OCI-LY1 (cell line): ENCODE data around the gene CSMD2.

Source experiments
- H2AFZ ChIP-seq: fragments of 200-600 bp; sonication (generic), shearing (Covaris generic); 2 replicates; pipeline ENCODE4 v1.6.0; 2014; ENCODE audit warnings: antibody characterized with exemption, mild to moderate bottlenecking, low read length
- H3F3A ChIP-seq: fragments of 200-600 bp; sonication (generic), shearing (Covaris generic); 2 replicates; pipeline ENCODE4 v1.6.0; 2014; ENCODE audit warnings: mild to moderate bottlenecking, antibody characterized with exemption, low read length, moderate library complexity; ENCODE audit not compliant: insufficient read depth
- H3K27ac ChIP-seq: fragments of 200-600 bp; sonication (generic); 2 replicates; pipeline ENCODE4 v1.5.1; 2014; ENCODE audit warnings: low read length, mixed run types, mild to moderate bottlenecking, low read depth; ENCODE audit not compliant: poor library complexity, severe bottlenecking
- H3K27me3 ChIP-seq: fragments of 200-600 bp; sonication (generic); 2 replicates; pipeline ENCODE4 v1.6.0; 2014; ENCODE audit warnings: antibody characterized with exemption, mild to moderate bottlenecking, low read length, moderate library complexity; ENCODE audit not compliant: insufficient read depth
- H3K36me3 ChIP-seq: fragments of 200-600 bp; sonication (generic); 2 replicates; pipeline ENCODE4 v1.6.1; 2014; ENCODE audit warnings: mild to moderate bottlenecking, antibody characterized with exemption, low read length, moderate library complexity, mixed read lengths; ENCODE audit not compliant: insufficient read depth
- H3K4me1 ChIP-seq: fragments of 200-600 bp; sonication (generic); 2 replicates; pipeline ENCODE4 v1.5.1; 2014; ENCODE audit warnings: mild to moderate bottlenecking, low read length, moderate library complexity; ENCODE audit not compliant: insufficient read depth, severe bottlenecking
- H3K4me2 ChIP-seq: fragments of 200-600 bp; sonication (generic), shearing (Covaris generic); 2 replicates; pipeline ENCODE4 v1.6.1; 2014; ENCODE audit warnings: low read length
- H3K4me3 ChIP-seq: fragments of 200-600 bp; sonication (generic); 2 replicates; pipeline ENCODE4 v1.5.1; 2014; ENCODE audit warnings: low read length, low read depth, mild to moderate bottlenecking, mixed read lengths; ENCODE audit not compliant: poor library complexity, severe bottlenecking
- H3K79me2 ChIP-seq: fragments of 200-600 bp; shearing (Covaris generic); 2 replicates; pipeline ENCODE4 v1.6.1; 2016; ENCODE audit warnings: mixed run types, low read length, mixed read lengths; ENCODE audit not compliant: insufficient read depth
- H3K9ac ChIP-seq: fragments of 200-600 bp; sonication (generic), shearing (Covaris generic); 2 replicates; pipeline ENCODE4 v1.6.1; 2014; ENCODE audit warnings: mild to moderate bottlenecking, low read length, mixed read lengths
- H3K9me2 ChIP-seq: fragments of 200-600 bp; sonication (generic), shearing (Covaris generic); 2 replicates; pipeline ENCODE4 v1.6.1; 2014; ENCODE audit warnings: low read depth, mild to moderate bottlenecking, low read length, mixed read lengths
- H3K9me3 ChIP-seq: fragments of 200-600 bp; shearing (Covaris generic); 2 replicates; pipeline ENCODE4 v1.6.1; 2014; ENCODE audit warnings: low read length, mixed read lengths
- H4K20me1 ChIP-seq: fragments of 200-600 bp; sonication (generic), shearing (Covaris generic); 2 replicates; pipeline ENCODE4 v1.6.0; 2016; ENCODE audit warnings: mild to moderate bottlenecking, low read length; ENCODE audit not compliant: insufficient read depth
- EZH2 ChIP-seq: fragments of 200-600 bp; sonication (generic), shearing (Covaris generic); IDR thresholded peaks from 2 replicates; pipeline ENCODE4 v1.8.0; 2017; ENCODE audit warnings: borderline replicate concordance, mixed run types, mild to moderate bottlenecking, antibody characterized with exemption, low read length, moderate library complexity, mixed read lengths
- TF ChIP-seq, protein P1 (sequence below): fragments of 200-600 bp; sonication (generic), shearing (Covaris generic); IDR thresholded peaks from 2 replicates; pipeline ENCODE4 v1.5.1; 2017; ENCODE audit warnings: mild to moderate bottlenecking, antibody characterized with exemption, low read length, moderate library complexity, mixed read lengths

Gene CSMD2

DNA sequence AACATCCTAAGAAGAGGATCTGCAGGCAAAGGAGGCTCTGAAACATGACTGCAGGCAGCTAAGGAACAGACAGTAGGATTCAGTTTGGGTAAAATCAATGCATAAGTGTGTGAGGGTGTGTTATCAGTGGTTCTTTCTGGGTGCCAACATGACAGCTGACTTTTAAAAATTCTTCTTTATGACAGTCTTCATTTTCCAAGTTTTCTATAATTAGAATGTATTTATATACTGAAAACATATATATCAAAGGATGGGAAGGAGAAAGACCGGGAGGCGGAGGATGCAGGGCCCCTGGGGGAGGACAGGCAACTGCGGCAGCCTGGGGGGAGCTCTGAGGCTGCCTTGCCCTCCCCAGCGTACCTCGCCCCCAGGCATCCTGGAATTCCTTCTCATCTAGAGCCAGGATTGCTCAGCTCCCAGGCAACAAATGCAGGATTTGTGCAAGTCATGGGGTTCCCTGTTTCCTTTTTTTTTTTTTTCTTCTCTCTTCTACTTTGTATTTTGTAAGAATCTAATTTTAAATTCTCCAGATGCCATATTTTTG lies 104.8 kb downstream of the CSMD2 start:
- no peak overlapping the region for H2AFZ ChIP-seq
- no peak for TF ChIP-seq EZH2
- TF ChIP-seq, protein P1, sequence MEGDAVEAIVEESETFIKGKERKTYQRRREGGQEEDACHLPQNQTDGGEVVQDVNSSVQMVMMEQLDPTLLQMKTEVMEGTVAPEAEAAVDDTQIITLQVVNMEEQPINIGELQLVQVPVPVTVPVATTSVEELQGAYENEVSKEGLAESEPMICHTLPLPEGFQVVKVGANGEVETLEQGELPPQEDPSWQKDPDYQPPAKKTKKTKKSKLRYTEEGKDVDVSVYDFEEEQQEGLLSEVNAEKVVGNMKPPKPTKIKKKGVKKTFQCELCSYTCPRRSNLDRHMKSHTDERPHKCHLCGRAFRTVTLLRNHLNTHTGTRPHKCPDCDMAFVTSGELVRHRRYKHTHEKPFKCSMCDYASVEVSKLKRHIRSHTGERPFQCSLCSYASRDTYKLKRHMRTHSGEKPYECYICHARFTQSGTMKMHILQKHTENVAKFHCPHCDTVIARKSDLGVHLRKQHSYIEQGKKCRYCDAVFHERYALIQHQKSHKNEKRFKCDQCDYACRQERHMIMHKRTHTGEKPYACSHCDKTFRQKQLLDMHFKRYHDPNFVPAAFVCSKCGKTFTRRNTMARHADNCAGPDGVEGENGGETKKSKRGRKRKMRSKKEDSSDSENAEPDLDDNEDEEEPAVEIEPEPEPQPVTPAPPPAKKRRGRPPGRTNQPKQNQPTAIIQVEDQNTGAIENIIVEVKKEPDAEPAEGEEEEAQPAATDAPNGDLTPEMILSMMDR = no peak
- no peak overlapping the region for H3K4me2 ChIP-seq
- H3K27me3 ChIP-seq = no peaks in the 10 kb centered on the region
- H3K4me3 ChIP-seq = no peak overlapping the region
- H3K9me3 ChIP-seq = no peaks in the 10 kb centered on the region
- no peaks in the 10 kb centered on the region for H4K20me1 ChIP-seq
- no peak overlapping the region for H3K27ac ChIP-seq
- H3K9ac ChIP-seq = no peak overlapping the region
- no peaks in the 10 kb centered on the region for H3K79me2 ChIP-seq
- H3K4me1 ChIP-seq = no peaks in the 10 kb centered on the region
- H3K9me2 ChIP-seq = no peaks in the 10 kb centered on the region
- H3F3A ChIP-seq = no peaks in the 10 kb centered on the region
- no peaks in the 10 kb centered on the region for H3K36me3 ChIP-seq

DNA sequence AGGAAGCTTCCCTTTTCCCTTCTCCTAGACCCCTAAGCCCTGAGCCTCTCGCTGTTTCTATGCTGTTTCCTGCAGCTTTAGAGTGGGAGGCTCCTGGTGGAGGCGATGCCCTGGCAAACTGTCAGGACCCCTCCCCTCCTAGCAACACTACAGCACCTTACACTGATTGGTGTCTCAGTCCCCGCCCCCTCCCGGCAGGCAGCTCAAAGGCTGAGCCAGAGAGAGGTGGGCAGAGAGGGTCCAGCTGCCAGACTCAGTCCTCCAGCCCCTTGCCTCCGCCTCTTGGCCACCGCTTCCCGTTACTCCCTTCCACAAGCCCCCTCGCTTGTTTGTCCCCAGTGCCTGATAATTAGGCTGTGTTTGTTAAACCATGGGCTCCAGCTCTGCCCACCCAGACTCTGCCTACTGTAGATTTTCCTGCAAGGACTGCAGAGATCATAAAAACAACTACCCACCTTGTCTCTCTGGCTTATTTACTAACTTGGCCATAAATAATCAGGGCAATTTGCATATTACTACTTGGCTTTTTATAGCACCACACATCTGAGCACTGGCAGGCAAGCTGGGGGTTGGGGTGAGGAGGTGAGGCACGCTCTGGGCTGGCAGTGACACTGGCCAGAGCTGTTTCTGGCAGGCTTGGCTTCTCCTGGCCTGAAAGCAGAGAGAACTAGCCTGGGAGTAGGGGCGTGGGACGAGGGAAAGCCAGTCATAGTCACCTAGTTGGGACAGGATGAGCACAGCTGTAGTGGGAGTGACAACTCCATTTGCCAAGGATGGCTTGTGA lies 107.5 kb downstream of the CSMD2 start:
- Histone ChIP-seq H3K9me3 (no peaks in the 10 kb centered on the region), H3K9me2 (no peaks in the 10 kb centered on the region), H3K4me2 (no peak overlapping the region), H3K4me3 (no peak overlapping the region), H3K9ac (no peak overlapping the region), H3K4me1 (no peaks in the 10 kb centered on the region), H2AFZ (no peak overlapping the region), H3K36me3 (no peaks in the 10 kb centered on the region), H3F3A (no peaks in the 10 kb centered on the region), H3K79me2 (no peaks in the 10 kb centered on the region), H3K27me3 (no peaks in the 10 kb centered on the region), H4K20me1 (no peaks in the 10 kb centered on the region), H3K27ac (no peak overlapping the region)
- no peak for TF ChIP-seq EZH2
- TF ChIP-seq, protein P1 = no peak

DNA sequence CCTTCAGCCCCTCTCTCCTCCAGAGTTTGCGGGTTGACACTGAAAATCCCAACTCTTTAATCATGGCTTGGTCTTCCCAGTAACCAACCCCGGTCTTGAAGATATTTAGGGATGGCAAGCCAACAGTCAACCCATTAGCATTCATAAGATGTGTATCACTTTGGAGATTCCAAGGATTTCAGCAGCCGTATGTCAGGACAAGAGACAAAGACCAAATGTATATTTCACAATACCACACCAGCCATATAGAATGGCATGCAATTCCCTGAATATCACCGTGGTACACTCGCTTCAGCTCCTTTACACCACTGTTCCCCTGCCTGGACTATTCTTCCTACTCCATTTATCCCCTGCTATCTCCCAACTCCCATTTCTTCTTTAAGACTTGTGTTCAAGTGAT lies 109.2 kb downstream of the CSMD2 start:
- no peak overlapping the region for H3K4me3 ChIP-seq
- H4K20me1 ChIP-seq = no peaks in the 10 kb centered on the region
- H3K9me3 ChIP-seq = no peaks in the 10 kb centered on the region
- H3K27me3 ChIP-seq = no peaks in the 10 kb centered on the region
- H3K79me2 ChIP-seq = no peaks in the 10 kb centered on the region
- H2AFZ ChIP-seq = no peak overlapping the region
- H3K9me2 ChIP-seq = no peaks in the 10 kb centered on the region
- H3K27ac ChIP-seq = no peak overlapping the region
- TF ChIP-seq, protein P1 = no peak
- TF ChIP-seq EZH2 = no peak
- H3K9ac ChIP-seq = no peak overlapping the region
- no peak overlapping the region for H3K4me2 ChIP-seq
- no peaks in the 10 kb centered on the region for H3K36me3 ChIP-seq
- H3K4me1 ChIP-seq = no peaks in the 10 kb centered on the region
- H3F3A ChIP-seq = no peaks in the 10 kb centered on the region
